Brain pericyte (primary cell): ENCODE results near the gene CEBPA.

Experiments
- DNase-seq: peaks from one replicate; pipeline ENCODE4 v3.0.0-alpha.2; 2012; ENCODE audit warnings: low read depth, low spot score

Gene CEBPA

DNA sequence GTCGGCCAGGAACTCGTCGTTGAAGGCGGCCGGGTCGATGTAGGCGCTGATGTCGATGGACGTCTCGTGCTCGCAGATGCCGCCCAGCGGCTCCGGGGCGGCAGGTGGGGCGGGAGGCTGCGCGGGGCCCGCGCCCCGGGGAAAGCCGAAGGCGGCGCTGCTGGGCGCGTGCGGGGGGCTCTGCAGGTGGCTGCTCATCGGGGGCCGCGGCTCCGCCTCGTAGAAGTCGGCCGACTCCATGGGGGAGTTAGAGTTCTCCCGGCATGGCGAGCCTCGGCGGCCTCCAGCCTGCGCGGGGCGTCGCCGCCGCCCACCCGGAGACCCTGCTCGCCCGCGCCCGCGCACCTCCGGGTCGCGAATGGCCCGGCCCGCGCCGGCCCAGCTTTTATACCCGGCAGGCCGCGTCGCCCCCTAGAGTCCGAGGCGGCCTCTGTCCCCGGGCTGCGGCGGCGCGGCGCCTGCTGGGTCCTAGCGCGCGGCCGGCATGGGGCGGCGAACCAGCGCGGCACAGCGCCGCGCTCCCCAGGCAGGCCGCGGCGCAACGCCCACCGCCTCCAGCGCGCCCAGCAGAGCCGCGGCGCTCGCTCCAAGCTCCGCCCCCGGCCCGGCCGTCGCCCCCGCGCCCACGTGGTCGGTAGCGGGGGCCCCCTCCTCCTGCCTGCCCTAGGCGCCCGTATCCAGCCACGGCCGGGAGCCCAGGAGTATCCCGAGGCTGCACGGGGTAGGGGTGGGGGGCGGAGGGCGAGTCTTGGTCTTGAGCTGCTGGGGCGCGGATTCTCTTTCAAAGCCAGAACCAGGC, at the start of gene CEBPA:
Gene CEBPA (minus strand): TSS at position 360 of the 799 bp plus-strand sequence. CDS start 120 bp downstream, at position 240.
- DNase-seq = no peak

DNA sequence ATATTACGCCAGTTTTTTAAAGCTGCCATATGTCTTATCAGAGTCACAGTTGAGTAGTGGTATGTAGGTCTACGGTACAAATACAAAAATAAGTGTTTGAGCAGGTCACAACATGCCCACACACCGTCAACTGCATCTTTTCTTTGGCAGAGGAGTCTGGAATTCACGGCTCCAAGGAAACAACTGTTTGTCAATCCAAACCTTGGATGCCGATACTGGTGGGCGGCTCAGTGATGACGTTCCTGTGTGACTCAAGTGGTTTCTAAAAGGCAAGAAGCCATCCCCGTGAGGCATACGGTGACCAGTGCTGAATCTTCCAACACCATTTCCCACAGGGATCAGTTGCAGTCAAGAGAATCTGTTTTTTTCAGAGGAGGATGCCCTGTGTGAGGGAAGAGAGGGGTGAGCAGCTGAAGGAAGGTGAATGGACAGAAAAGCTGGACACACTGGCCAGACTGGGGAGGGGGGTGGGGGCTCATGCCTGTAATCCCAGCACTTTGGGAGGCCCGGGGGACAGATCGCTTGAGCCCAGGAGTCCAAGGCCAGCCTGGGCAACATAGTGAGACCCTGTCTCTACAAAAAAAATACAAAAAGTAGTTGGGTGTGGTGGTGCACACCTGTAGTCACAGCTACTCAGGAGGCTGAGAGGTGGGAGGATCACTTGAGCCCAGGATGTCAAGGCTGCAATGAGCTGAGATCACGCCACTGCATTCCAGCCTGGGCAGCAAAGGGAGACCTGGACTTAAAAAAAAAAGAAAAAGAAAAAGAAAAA, 48.4 kb upstream of the CEBPA start:
- DNase-seq = no peak

DNA sequence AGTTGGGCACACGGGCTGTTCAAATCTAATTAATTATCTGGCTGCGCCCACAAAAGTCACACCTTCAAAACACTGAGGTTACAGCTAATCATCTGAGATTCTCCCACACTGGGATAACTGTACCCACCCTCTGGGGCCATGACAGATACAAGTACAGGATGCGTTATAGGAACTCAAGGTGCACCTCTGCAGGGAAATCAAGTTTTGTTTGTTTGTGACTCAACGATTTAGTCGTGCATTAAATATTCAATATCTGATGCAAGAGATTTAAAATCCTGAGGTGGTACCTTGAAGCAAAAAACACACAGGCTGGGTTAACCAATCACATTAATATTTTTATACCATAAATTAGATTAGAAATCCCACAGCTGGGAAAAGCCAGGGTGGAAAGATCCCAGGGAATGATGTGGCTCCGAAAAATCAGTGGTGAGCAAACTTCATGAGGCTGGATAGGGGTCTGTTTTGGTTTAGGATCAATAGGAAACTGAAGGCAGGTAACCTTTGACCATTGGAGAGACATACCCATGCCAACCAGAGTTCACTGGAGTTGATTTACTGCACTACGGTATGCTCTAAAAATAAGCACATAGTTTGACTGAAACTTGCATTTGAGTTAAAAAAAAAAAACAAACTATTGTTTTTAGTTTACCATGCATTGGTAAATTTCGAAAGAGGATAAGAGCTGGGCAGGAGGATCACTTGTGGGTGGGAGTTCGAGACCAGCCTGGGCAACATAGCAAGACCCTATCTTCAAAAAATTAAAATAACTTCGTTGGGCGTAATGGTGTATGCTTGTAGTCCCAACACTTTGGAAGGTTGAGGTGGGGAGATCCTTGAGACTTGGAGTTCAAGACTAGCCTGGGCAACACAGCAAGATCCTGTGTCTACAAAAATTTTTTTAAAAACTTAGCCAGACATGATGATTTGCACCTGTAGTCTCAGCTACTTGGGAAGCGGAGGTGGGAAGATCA, 47.3 kb upstream of the CEBPA start:
- no peak for DNase-seq

DNA sequence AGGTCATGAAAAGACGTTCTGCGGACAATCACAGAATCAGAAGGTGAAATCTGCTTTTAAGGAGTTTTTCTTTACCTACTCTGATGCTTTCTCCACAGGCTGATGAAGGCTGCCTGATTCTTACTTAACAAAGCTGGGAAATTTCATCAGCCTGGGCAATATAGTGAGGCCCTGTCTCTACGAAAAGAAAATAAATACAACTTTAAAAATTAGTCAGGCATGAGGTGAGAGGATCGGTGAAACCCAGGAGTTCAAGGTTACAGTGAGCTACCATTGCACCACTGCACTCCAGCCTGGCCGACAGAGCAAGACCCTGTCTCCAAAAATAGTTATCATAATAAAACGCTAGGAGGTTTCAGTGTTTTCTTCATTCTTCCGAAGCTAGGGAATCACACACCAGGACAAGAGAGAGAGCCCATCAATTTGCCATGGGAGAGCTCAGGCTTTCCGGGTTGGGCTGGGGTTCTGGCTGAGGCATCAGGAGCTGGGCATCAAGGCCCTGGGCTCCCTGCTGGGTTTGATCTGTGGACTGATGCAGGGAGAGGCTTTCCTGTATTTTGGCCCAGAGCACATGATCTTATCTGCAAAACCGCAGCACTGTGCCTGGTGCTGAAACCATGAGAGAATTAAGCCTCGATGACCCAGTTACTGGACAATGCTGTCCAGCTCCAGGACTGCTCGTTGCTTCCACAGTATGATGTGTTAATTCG, 46.1 kb upstream of the CEBPA start:
- no peak for DNase-seq

DNA sequence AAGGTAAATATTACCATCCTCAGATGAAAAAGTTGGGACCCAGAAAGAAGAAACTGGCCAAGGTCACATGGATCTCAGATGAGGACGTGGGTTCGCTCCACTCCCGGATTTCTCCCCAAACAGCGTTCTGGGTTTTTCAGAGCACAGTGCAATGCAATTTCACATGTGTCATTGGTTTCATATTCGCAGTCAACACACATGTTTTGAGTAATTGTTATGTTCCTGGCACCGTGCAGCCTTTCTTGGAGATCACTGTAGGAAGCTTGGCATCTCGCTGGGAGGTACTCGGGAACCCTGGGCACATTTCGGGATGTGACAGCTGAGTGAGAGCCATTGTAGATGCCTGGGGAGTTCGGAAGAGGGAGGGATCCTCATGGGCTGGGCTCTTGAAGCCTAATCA, 45.0 kb upstream of the CEBPA start:
- DNase-seq = no peak

DNA sequence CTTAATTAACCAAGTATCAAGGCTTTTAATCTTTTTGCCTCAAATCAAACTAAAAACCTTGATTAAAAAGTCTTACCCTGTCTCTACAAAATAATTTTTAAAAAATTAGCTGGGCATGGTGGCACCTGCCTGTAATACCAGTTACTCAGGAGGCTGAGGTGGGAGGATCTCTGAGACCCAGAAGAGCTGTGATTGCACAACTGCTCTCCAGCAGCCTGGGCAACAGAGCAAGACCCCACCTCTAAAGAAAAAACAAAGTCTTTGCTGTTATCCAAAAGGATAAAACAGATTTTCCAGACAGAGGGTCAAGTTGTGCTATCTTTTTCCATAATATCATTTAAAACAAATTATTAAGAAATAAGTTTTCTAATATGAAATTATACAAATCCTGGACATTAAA, 44.3 kb upstream of the CEBPA start:
- no peak for DNase-seq

DNA sequence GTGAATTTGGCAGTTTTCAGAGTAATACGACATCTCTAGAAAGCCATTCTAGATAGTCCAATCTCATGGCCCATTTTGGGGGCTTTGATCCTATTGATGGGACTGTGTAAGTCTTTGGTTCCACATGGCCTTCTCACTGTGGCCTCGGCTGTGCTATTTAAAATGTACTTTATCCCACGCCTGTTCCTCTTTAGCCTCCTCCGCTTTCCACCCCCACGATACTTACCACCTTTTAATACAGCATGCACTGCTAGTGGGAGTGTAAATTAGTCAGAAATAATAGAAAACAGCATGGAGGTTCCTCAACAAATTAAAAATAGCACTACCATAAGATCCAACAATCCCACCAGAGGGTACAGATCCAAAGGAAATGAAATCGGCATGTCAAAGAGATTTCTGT, 42.8 kb upstream of the CEBPA start:
- no peak for DNase-seq

DNA sequence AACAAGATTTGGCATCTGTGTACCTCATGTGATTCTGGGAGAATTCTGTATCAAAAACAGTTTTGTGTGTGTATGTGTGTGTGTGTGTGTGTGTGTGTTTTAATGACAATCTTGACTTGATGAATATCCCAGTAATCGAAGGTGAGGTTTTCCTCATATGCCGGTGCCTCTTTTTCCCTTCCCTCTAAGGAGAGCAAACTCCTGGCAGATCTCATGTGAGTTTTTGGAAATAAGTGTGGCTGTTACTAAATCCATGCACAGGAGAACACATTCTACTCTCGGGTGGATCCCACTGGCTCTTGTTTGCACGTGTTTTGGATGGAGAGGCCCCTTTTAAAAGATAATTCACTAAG, 42.2 kb upstream of the CEBPA start:
- no peak for DNase-seq

DNA sequence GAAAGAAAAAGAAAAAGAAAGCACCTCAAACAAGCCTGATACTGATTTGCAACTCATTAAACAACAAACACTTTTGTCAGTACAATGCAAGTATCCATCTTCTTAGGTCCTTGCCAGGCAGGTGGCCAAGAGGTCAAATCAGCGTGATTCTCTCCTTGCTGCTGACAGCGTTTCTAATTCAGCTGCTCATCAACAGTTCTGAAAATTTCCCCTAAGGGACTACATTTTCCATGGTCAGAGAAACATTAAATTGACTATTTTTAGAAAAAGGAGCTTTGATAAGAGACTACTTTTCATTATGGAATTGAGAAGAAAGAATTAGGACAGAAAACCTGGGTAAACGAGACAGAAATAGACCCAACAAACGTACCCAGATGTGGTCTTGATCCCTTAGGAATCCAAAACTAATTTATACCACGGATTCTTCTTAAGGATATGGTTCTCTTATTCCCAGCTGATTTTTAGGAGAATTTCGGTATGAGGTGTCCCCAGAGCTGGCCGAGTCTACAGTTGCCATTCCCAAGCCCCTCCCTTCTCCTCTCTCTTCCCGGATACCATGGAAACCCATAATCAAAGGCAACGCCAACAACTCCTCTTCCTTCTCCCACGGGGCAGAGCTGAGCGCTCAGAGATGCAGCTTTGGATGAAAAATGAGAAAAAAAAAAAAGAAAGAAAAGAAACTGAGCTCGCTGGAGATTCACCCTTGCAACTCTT, 41.7 kb upstream of the CEBPA start:
- no peak for DNase-seq

DNA sequence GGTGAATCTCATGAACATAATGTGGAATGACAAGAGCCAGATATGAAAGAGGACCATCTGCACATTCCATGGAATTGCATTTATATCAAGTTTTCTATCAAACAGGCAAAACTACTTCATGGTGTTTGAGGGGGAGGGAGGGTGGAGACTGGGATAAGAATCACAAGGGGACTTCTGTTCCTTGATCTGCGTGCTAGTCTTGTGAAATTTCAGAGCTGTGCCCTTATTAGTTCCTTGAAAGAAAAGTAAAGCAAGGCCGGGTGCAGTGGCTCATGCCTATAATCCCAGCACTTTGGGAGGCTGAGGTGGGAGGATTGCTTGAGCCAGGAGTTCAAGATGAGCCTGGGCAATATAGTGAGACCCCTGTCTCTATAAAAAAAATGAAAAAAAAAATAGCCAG, 41.0 kb upstream of the CEBPA start:
- no peak for DNase-seq

DNA sequence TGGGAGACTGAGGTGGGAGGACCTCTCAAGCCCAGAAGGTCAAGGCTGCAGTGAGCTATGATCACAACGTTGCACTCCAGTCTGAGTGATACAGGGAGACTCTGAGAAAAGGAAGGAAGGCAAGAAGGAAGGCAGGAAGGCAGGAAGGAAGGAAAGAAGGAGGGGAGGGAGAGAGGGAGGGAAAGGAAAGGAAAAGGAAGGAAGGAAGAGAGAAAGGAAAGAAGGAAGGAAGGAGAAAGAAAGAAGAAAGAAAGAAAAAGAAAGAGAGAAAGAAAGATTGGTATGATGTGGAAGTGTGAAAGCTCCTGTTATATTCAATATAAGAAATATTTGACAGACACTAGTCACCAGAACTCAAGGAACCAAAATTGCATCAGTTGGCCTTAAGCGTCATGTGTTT, 38.7 kb upstream of the CEBPA start:
- no peak for DNase-seq

DNA sequence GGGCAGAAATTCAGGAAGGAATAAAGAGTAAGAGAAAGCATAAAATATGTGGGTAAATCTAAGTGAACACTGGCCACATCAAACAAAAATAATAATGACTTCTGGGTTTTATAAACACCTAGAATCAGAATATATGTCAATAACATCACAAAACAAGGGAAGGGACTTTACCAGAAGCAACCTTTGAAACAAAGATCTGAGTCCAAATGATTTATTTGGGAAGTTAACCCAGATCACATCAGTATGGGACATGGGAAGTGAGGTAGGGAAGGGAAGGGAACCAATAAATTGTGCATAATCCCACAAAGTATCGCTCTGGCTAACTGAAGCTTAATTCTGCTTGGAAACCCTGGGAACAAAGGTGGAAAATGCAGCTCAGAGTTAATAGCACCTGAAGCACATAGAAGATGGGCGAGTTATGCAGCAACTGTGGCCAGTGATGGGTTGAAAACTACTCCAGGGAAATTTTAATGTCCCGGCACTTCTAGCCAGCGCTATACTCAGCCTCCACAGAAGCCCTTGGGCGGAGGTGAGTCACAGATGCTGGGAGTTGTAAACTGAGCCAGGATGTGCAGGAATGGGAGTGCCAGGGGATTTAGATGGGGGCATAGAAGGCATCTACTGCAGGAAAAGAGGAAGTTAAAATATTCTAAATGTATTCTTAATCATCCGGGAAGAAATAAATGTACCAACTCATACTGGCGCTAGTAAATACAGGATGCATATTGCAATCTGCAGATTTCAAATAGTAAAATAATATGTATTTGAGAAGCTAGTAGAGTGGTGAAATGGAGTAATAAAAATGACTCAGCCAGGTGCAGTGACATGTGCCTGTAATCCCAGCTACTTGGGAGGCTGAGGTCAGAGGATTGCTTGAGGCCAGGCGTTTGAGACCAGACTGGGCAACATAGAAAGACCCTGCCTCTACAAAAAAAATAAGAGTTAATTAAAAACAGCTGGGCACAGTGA, 37.0 kb upstream of the CEBPA start:
- DNase-seq = no peak

DNA sequence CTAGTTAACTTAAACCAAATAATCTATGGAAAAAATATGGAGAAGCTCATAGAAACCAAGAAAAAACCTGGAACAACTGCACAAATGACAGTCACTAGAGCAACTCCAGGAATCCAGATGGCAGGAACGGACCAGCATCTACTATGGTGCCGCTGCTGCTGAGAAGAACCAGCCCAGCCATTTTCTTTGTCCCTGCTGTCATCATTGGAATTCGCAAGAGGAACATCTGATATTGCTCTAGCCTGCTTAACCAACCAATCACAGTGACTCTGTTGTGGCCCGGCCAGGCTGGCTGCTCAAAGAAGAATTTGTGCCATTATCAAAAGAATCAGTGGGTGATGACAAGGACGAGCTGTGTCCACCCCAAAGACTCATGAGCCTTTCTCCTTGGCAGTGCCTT, 33.1 kb upstream of the CEBPA start:
- DNase-seq = no peak

DNA sequence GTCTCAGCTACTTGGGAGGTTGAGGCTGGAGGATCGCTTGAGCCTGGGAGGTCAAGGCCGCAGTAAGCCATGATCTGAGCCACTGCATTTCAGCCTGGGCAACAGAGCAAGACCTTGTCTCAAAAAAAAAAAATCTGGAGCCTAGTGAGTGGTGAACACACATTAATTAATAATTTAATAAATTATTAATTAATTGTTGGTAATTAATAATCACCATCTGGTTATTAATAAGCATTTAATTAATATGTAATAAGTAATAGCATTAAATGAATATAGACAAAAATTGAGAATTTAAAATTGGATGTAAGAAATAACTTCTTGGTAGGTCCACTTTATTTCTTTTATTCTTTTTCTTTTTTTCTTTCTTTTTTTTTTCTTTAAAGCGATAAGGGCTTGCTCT, 31.9 kb upstream of the CEBPA start:
- no peak for DNase-seq

DNA sequence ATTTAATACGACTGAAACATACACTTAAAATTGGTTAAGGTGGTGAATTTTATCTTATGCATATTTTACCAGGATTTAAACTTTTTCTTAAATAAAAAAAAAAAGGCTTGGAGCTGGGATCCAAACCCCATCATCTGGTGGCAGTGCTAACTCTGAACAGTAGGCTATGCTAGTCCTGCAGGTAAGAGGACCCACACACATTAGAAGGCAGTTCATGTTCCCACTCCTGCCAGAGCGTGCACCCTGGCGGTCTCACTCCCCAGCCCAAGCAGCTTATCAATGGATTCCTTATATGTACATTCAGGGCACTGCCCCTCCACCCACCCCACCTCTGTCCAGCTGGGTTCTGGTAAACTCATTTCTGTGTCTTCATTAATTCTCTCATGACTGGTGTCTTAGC, 31.3 kb upstream of the CEBPA start:
- DNase-seq = no peak

DNA sequence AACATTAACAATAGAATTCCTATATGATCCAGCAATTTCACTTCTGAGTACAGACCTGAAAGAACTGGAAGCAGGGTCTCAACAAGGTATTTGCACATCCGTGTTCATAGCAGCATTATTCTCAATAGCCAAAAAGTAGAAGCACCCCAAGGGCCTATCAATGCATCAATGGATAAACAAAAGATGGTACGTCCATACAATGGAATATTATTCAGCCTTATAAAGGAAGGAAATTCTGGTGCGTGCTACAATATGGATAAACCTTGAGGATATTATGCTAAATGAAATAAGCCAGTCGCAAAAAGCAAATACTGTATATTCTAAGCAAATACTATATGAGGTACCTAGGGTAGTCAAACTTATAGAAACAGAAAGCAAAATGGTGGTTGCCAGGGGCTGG, 30.8 kb upstream of the CEBPA start:
- no peak for DNase-seq

DNA sequence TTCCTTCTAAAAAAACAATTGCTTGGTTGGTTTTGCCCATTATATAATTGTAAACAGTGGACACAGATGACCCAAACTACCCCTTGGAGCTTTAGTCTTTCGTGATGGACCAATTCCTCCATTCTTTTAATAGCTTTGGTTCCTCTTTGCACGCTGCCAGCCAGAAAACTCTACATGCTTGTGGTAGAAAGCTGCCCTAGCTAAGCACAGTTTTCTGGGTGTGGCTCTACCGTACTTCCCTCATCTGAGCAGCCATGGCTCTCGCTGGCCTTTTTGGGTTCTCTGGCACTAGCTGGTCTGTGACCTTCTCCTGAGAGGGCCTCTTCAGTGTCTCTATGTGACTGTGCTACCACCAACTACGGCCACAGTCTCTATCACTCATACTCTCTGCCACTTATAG, 29.9 kb upstream of the CEBPA start:
- no peak for DNase-seq

DNA sequence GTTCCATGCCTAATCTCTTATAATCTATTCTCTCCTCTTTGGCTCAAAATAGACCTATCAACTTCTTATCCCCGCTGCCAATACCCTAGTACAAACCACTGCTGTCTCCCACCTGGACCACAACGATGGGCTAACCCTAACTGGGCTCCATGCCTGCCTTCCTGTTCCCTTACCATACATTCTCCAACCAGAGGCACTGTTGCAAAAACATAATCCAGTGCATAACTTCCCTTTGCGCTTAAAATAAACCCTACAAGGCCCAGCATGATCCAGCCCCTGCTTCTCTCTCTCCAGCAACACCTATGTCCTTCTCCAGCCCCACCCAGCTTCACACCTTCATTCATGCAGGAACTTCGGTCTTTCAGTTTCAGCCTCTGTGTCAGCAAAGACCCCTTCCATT, 27.4 kb upstream of the CEBPA start:
- DNase-seq = no peak

DNA sequence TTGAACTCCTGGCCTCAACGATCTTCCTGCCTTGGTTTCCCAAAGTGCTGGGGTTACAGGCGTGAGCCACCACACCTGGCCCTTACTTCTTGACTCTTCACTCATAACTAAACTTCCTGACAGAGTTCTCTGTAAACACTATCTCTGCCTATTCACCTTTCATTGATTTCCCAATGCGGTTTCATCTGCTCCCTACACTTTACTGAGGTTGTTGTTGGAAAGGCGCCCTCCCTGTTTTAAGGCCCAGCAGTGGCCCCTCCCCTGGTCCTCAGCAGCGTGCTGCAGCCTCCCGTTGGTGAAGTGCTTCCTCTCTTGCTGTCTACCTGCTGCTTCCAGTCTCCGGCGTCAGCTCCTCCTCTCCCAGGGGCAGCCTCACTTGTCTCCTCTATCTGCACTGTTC, 26.7 kb upstream of the CEBPA start:
- DNase-seq = no peak

DNA sequence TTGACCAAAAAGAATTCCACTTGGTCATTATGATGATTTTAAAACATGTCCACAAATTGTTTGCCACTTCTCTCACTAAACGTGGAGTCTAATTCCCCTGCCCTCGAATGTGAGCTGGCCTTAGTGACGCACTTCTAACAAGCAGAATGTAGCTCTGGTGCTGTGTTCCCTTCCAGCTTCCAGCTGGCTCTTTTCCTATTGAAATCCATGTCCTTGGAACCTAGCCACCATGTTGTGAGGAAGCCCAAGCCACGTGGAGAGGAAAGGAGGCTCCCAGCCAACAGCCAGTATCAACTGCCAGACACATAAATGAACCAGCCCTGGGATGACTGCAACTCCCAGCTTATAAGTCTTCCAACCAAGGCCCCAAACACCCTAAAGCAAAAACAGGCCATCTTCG, 23.6 kb upstream of the CEBPA start:
- DNase-seq = no peak
